AG09309 (cell line): Measurements from ENCODE around the gene HMGCL.

Experiments used
- DNase-seq: peaks from one replicate; pipeline ENCODE4 v3.0.0-alpha.2; 2010; ENCODE audit warnings: low read depth
- H3K4me3 ChIP-seq: 2 replicates; pipeline ENCODE4 v1.5.1; 2011; ENCODE audit warnings: mild to moderate bottlenecking, low read depth, low read length, moderate library complexity; ENCODE audit not compliant: control insufficient read depth
- TF ChIP-seq, protein P1 (sequence below): IDR thresholded peaks from 2 replicates; pipeline ENCODE4 v1.5.1; 2011; ENCODE audit warnings: mild to moderate bottlenecking, low read depth, low read length, inconsistent platforms; ENCODE audit not compliant: insufficient read depth, control insufficient read depth; ENCODE audit errors: missing control alignments

HMGCL gene

DNA sequence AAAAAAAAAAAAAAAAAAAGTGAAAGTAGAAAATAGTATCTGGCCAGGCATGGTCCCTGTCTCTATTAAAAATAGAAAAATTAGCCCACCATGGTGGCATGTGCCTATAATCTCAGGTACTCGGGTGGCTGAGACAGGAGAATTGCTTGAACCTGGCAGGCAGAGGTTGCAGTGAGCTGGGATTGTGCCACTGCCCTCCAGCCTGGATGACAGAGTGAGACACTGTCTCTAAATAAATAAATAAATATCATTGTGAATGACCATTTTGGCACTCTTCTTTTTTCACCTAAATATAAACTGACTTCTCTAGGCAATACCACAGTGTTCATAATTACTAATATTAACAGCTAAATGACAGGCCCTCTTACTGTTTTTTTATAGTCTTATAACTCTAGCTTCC, 67.4 kb downstream of the HMGCL start:
- no peak for DNase-seq
- H3K4me3 ChIP-seq: no peak overlapping the region
- TF ChIP-seq, protein P1, sequence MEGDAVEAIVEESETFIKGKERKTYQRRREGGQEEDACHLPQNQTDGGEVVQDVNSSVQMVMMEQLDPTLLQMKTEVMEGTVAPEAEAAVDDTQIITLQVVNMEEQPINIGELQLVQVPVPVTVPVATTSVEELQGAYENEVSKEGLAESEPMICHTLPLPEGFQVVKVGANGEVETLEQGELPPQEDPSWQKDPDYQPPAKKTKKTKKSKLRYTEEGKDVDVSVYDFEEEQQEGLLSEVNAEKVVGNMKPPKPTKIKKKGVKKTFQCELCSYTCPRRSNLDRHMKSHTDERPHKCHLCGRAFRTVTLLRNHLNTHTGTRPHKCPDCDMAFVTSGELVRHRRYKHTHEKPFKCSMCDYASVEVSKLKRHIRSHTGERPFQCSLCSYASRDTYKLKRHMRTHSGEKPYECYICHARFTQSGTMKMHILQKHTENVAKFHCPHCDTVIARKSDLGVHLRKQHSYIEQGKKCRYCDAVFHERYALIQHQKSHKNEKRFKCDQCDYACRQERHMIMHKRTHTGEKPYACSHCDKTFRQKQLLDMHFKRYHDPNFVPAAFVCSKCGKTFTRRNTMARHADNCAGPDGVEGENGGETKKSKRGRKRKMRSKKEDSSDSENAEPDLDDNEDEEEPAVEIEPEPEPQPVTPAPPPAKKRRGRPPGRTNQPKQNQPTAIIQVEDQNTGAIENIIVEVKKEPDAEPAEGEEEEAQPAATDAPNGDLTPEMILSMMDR: no peak

DNA sequence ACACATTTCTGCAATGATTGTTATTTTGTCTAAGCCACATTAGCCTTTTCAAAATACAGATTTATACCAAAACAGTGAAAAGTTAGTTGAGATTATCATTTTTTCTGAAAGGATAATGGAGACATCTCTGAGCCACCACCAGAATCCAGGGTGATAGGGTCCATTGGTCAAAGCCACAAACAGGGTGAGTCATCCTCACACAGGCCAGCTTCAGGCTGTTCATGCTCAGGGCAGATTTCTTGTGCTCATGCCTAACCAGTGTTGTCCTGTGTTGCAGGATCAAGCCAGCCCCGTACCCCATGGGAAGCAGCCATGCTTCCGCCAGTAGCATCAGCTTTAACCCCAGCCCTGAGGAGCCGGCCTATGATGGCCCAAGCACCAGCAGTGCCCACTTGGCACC, 68.6 kb downstream of the HMGCL start:
- no peak overlapping the region for H3K4me3 ChIP-seq
- TF ChIP-seq, protein P1: no peak
- no peak for DNase-seq

DNA sequence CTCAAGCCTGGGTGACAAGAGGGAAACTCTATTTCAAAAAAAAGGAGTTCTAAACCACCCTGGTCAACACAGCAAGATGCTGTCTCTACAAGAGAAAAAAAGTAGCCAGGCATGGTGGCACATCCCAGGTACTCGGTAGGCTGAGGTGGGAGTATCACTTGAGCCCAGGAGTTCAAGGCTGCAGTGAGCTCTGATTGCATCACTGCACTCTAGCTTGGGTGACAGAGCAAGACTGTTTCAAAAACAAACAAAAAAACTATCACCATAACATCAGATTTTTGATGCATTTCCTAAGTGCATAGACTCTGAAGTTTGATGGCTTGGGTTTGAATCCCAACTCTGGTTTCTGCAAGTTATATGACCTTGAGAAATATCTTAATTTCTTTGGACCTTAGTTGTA, 72.3 kb downstream of the HMGCL start:
- H3K4me3 ChIP-seq: no peak overlapping the region
- DNase-seq: no peak
- TF ChIP-seq, protein P1: no peak
